ENCODE measurements around the gene ANKS1B. TPM values are rescaled to one million over a fixed set of nuclear protein-coding genes. Genes with fewer than 3 reads are reported as not detected.
"Not testable (repeated sequence)": the region's sequence is repeated elsewhere in the genome, so short reads cannot be mapped to it uniquely, and the experiment has no call there.

Gene ANKS1B
- polyA plus RNA-seq, 3 donors = 4.2 to 5.4 (median 4.8) TPM

- no peak for DNase-seq
Measured at GRCh38 chr12:98883231-98883630, 1101.5 kb downstream of the ANKS1B start.

DNA sequence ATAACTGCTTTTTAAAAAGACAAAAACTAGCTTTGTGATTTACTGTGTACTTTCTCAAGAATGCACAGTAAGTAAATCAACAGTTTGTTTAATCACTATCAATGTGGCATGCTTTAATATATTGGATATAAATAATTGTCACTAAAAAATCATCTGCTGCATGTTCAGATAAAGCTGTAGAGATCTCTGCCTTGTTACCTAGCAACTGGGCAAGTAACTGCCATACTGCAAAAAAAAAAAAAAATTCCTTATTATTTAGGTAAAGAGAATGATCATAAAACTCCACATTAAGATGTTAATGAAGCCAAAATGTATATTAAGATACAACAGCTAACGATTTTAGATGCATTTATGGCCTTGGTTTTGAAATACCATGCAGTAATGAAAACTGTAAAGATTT, 1102.2 kb downstream of the ANKS1B start:
- DNase-seq = no peak

GRCh38 chr12:98873776-98874175, 1111.0 kb downstream of the ANKS1B start:
- DNase-seq = no peak

- DNase-seq = no peak
Measured at GRCh38 chr12:98870504-98870903, 1114.2 kb downstream of the ANKS1B start.

- no peak for DNase-seq
Measured at GRCh38 chr12:98869886-98870503, 1114.7 kb downstream of the ANKS1B start.

DNA sequence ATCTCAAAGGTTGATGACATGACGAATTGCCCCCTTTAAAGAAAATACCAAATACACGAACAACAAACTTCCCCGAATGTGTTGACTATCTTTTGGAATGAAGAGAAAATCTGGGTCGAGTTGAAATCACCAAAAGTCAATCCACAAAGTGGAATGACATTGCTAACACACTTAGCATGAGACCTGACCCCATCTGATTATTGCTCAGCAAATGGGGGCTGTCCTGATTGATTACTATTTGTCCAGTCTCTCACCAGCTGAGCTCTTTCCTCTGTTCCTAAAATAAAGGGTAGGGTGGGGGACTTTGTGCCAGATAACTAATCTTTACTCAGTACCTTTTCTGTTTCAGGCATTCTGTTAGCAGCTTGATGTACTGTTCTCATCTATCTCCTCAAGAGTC, 1116.2 kb downstream of the ANKS1B start:
- DNase-seq = no peak

DNA sequence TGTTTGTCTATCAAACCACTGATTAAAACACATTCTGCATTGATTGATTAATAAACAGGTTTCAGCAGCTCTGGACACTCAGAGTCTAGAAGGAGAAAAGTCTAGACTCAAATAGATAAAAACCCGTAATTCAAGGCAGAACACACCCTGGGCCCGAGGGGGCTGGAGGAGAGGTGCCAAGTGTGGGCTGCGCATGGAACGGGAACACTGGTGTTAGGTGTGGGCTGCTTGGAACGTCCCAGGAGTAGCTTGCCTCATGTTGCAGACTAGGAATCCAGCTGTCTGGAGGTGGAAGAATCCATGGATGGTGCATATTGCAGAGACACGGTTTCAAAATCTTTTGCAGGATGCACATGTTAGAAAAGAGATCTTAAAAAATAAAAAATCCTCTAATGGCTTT, 1116.7 kb downstream of the ANKS1B start:
- DNase-seq = no peak

- no peak for DNase-seq
Measured at GRCh38 chr12:98864363-98864762, 1120.4 kb downstream of the ANKS1B start.

DNA sequence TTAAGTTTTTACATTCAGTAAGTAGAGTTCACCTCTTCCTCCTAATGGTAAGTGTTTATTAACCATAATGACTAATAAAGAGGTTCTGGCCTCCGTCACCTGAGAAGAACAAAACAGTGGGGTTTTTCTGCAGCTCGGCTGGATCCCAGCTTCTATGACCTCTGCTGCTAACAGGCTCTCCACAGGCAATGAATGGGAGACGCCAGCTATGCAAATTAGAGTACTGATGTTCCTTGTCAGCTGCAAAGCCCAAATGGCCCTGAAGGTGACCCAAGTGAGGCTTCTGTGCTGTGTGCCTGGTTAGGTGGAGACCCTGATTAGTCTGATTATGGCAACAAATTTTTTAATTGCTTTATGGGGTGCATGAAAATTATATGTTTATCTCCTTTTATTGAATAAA, 1121.6 kb downstream of the ANKS1B start:
- no peak for DNase-seq

DNA sequence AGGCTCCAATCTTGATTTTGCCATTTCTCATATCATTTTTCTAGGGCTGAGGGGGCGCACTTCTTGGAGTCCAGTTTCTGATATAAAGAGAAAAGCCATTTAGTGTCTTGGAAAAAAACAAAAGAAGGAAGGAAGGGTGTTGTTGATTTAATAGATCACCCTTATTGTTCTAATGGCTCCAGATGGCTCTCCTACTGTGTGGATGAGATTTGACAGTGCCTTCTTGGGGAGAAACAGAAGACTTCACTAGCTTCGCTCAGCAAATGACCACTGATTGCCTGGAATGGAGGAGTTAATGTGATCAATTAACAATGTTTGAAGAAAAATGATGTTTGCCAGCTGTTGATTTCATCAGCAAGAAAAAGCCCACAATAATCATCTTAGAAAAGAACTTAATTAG, 1123.5 kb downstream of the ANKS1B start:
- DNase-seq = no peak

GRCh38 chr12:98856897-98857540, 1127.7 kb downstream of the ANKS1B start:
- DNase-seq = no peak

- no peak for DNase-seq
Measured at GRCh38 chr12:98852181-98852580, 1132.6 kb downstream of the ANKS1B start.

DNA sequence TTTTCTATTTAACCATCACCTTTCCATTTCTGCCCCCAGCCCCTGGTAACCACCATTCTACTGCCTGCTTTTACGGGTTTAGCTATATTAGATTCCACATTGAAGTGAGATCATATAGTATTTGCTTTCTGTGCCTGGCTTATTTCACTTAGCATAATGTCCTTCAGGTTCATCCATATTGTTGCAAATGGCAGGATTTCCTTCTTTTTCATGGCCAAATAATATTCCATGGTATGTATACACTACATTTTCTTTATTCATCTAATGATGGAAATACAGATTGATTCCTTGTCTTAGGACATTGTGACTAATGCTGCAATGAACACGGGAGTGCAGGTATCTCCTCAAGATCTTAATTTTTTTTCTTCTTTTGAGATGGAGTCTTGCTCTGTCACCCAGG, 1137.5 kb downstream of the ANKS1B start:
- no peak for DNase-seq

- DNase-seq = no peak
Measured at GRCh38 chr12:98845957-98846356, 1138.8 kb downstream of the ANKS1B start.

GRCh38 chr12:98840325-98840724, 1144.4 kb downstream of the ANKS1B start:
- no peak for DNase-seq

DNA sequence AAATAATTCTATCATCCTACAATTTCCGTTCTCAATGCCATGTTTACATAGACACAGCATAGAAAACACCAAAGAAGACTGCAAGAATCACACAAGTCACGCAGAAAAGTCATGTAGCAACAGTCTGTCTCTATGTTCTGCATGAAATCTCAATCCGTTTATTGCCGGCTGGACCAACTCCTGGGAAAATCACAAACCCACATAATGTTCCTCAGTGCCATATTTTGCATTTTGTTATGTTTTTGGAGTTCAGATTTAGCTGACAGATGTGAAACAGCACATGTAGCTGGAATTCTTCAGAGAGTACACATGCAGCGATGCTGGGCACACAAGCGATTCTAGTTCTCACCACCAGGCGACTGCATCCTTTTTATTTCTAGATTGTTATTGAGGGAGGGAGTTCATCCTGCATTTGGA, 1146.5 kb downstream of the ANKS1B start:
- no peak for DNase-seq

- not testable (repeated sequence) for DNase-seq
Measured at GRCh38 chr12:98837134-98837752, 1147.5 kb downstream of the ANKS1B start.

GRCh38 chr12:98830657-98831056, 1154.1 kb downstream of the ANKS1B start:
- DNase-seq = no peak

- no peak for DNase-seq
Measured at GRCh38 chr12:98828802-98829600, 1155.7 kb downstream of the ANKS1B start.

GRCh38 chr12:98823012-98823411, 1161.7 kb downstream of the ANKS1B start:
- DNase-seq = no peak

- DNase-seq = no peak
Measured at GRCh38 chr12:98821866-98822265, 1162.9 kb downstream of the ANKS1B start.

DNA sequence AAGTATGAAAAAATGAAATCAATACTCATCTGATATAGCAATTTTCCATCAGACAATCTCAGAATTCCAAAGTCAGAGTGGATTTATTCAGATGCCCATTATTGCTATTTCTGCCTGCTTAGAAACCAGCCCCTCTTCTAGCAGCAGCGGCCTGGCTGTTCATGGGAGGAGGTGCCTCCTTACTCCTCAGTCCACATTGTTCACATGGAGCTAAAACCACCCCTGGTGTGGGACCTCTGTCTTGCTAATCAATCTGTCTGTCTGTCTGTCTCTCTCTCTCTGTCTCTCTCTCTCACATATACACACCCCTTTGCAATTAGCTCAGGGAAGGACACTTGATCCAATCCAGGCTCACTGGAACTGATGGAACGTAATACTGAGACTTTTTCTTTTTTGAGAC, 1163.5 kb downstream of the ANKS1B start:
- no peak for DNase-seq

All from renal pelvis (tissue), 4 donors.